ENCODE measurements around the gene TEKTIP1. TPM values are rescaled to one million over a fixed set of nuclear protein-coding genes. Genes with fewer than 3 reads are reported as not detected.

TEKTIP1 gene
- total RNA-seq: not detected in 2 replicates

GRCh38 chr19:3538965-3539755, at the start of gene TEKTIP1:
TSS of gene TEKTIP1 (plus strand) at chr19:3539174. CDS start at chr19:3539178, 4 bp downstream.

GRCh38 chr19:3500429-3501101, 38.4 kb upstream of the TEKTIP1 start, which contains the start of gene DOHH:
TSS of gene DOHH (minus strand) at chr19:3500674. CDS start at chr19:3496814, 3,860 bp downstream.

GRCh38 chr19:3505598-3506383, 33.2 kb upstream of the TEKTIP1 start, which contains the start of gene FZR1:
TSS of gene FZR1 (plus strand) at chr19:3506311. CDS start at chr19:3522990, 16,679 bp downstream.

GRCh38 chr19:3557461-3558248, 18.7 kb downstream of the TEKTIP1 start, which contains the start of gene MFSD12:
TSS of gene MFSD12 (minus strand) at chr19:3557586. CDS start at chr19:3557403, 183 bp downstream.

GRCh38 chr19:3572855-3573161, 33.8 kb downstream of the TEKTIP1 start, which contains the start of gene HMG20B:
TSS of gene HMG20B (plus strand) at chr19:3572944. CDS start at chr19:3573310, 366 bp downstream.

GRCh38 chr19:3585301-3586126, 46.5 kb downstream of the TEKTIP1 start, which contains the start of gene GIPC3:
TSS of gene GIPC3 (plus strand) at chr19:3585478. CDS start at chr19:3585598, 120 bp downstream.

Other genes starting within 250 kb of the TEKTIP1 start
- 46.8 and 52.0 TPM in 2 replicates for gene NFIC, start 172.6 kb upstream of the TEKTIP1 start, total RNA-seq
- gene SMIM24, start 58.6 kb upstream of the TEKTIP1 start, total RNA-seq: 3.2 TPM in 1 of 2 replicates, not detected in the other
- not detected in 2 replicates for gene SMIM44, start 55.7 kb upstream of the TEKTIP1 start, total RNA-seq
- gene DOHH, start 38.5 kb upstream of the TEKTIP1 start, total RNA-seq: 19.5 and 32.6 TPM in 2 replicates
- 38.2 and 76.3 TPM in 2 replicates for gene FZR1, start 32.9 kb upstream of the TEKTIP1 start, total RNA-seq
- gene MFSD12, start 18.4 kb downstream of the TEKTIP1 start, total RNA-seq: 287 and 301 TPM in 2 replicates
- gene HMG20B, start 33.8 kb downstream of the TEKTIP1 start, total RNA-seq: 131 and 145 TPM in 2 replicates
- 0.49 and 0.89 TPM in 2 replicates for gene GIPC3, start 46.3 kb downstream of the TEKTIP1 start, total RNA-seq
- 2.8 and 2.9 TPM in 2 replicates for gene TBXA2R, start 67.7 kb downstream of the TEKTIP1 start, total RNA-seq
- 34.7 and 35.1 TPM in 2 replicates for gene CACTIN, start 87.6 kb downstream of the TEKTIP1 start, total RNA-seq
- 43.7 and 67.4 TPM in 2 replicates for gene PIP5K1C, start 161.3 kb downstream of the TEKTIP1 start, total RNA-seq
- gene TJP3, start 169.2 kb downstream of the TEKTIP1 start, total RNA-seq: 2.5 TPM in 1 of 2 replicates, not detected in the other
- gene APBA3, start 222.5 kb downstream of the TEKTIP1 start, total RNA-seq: 26.7 and 35.7 TPM in 2 replicates
- 72.1 and 76.9 TPM in 2 replicates for gene MRPL54, start 223.5 kb downstream of the TEKTIP1 start, total RNA-seq
- gene RAX2, start 233.1 kb downstream of the TEKTIP1 start, total RNA-seq: not detected in 2 replicates
- gene MATK, start 247.2 kb downstream of the TEKTIP1 start, total RNA-seq: 0.13 TPM in 1 of 2 replicates, not detected in the other